GM21390 (cell line): Measurements from ENCODE around the gene TRPM3.

ENCODE experiments used
- ATAC-seq: cut with Tn5 transposase; IDR thresholded peaks from one replicate; pipeline ENCODE4 v1.9.1; 2021; ENCODE audit not compliant: unreplicated experiment

TRPM3 gene

GRCh38 chr9:70593241-70593640 is 528.2 kb downstream of the TRPM3 start:
- ATAC-seq: no peak

GRCh38 chr9:70590315-70590677 is 531.1 kb downstream of the TRPM3 start:
- ATAC-seq: no peak

GRCh38 chr9:70589571-70590314 is 531.7 kb downstream of the TRPM3 start:
- no peak for ATAC-seq

- ATAC-seq: no peak
Measured at GRCh38 chr9:70588999-70589398, 532.4 kb downstream of the TRPM3 start.

GRCh38 chr9:70588381-70588780 is 533.0 kb downstream of the TRPM3 start:
- ATAC-seq: no peak

- ATAC-seq: no peak
Measured at GRCh38 chr9:70587201-70587600, 534.2 kb downstream of the TRPM3 start.

GRCh38 chr9:70586476-70586875 is 534.9 kb downstream of the TRPM3 start:
- ATAC-seq: no peak

GRCh38 chr9:70581955-70582350 is 539.5 kb downstream of the TRPM3 start:
- no peak for ATAC-seq

- ATAC-seq: no peak
Measured at GRCh38 chr9:70581214-70581954, 540.0 kb downstream of the TRPM3 start.

GRCh38 chr9:70580606-70581195 is 540.7 kb downstream of the TRPM3 start:
- ATAC-seq: no peak

GRCh38 chr9:70579686-70580085 is 541.7 kb downstream of the TRPM3 start:
- ATAC-seq: no peak

- no peak for ATAC-seq
Measured at GRCh38 chr9:70578720-70579119, 542.7 kb downstream of the TRPM3 start.

- no peak for ATAC-seq
Measured at GRCh38 chr9:70577671-70578070, 543.8 kb downstream of the TRPM3 start.

GRCh38 chr9:70576116-70576515 is 545.3 kb downstream of the TRPM3 start:
- no peak for ATAC-seq

- ATAC-seq: no peak
Measured at GRCh38 chr9:70574151-70574837, 547.1 kb downstream of the TRPM3 start.

- no peak for ATAC-seq
Measured at GRCh38 chr9:70573308-70573707, 548.1 kb downstream of the TRPM3 start.

- no peak for ATAC-seq
Measured at GRCh38 chr9:70571258-70571657, 550.2 kb downstream of the TRPM3 start.

- no peak for ATAC-seq
Measured at GRCh38 chr9:70569791-70570190, 551.6 kb downstream of the TRPM3 start.

GRCh38 chr9:70569070-70569772 is 552.2 kb downstream of the TRPM3 start:
- ATAC-seq: no peak

GRCh38 chr9:70567511-70567910 is 553.9 kb downstream of the TRPM3 start:
- no peak for ATAC-seq

- no peak for ATAC-seq
Measured at GRCh38 chr9:70566751-70567150, 554.7 kb downstream of the TRPM3 start.
